ENCODE data around the gene ZNF609.

The ZNF609 gene

GRCh38 chr15:64452988-64453688, 7.2 kb upstream of the ZNF609 start:
- H3K56ac ChIP-seq (ENCODE audit: low read length), result no peak overlapping the region
- no peak overlapping the region for H2AK5ac ChIP-seq (ENCODE audit: low read length)
- H3K18ac ChIP-seq (ENCODE audit: low read length), result no peak overlapping the region
- no peaks in the 10 kb centered on the region for H3K79me1 ChIP-seq (ENCODE audit: low read length)
- no peak overlapping the region for H4K5ac ChIP-seq (ENCODE audit: low read length)
- H2BK120ac ChIP-seq (ENCODE audit: low read depth, low read length), result no peak overlapping the region
- no peak for DNase-seq
- no peak overlapping the region for H3K23ac ChIP-seq (ENCODE audit: low read length)
- no peaks in the 10 kb centered on the region for H3K79me2 ChIP-seq (ENCODE audit: control insufficient read depth, insufficient read depth, low read length)
- H4K8ac ChIP-seq (ENCODE audit: low read depth, low read length), result no peak overlapping the region
- no peak overlapping the region for H3K4me3 ChIP-seq (ENCODE audit: low read length)
- no peaks in the 10 kb centered on the region for H3K27me3 ChIP-seq (ENCODE audit: insufficient read depth, low read length, poor library complexity)
- H3K4ac ChIP-seq (ENCODE audit: low read depth, low read length), result no peak overlapping the region
- peaks cover 4% of the 10 kb centered on the region for H3K4me1 ChIP-seq (ENCODE audit: control insufficient read depth, low read depth, low read length)
- no peak overlapping the region for H2BK5ac ChIP-seq (ENCODE audit: low read length)
- WGBS (ENCODE audit: extremely low coverage, insufficient coverage, low lambda C conversion rate), result no CpG with 5 or more reads among the region's 6 CpGs
- H3K9ac ChIP-seq (ENCODE audit: low read length), result no peak overlapping the region
- H2BK15ac ChIP-seq (replicated peaks; ENCODE audit: low read depth), result no peak overlapping the region
- no peak overlapping the region for H3K4me2 ChIP-seq (ENCODE audit: low read length)
- no peaks in the 10 kb centered on the region for H3K36me3 ChIP-seq (ENCODE audit: control insufficient read depth, insufficient read depth, low read length)
- H3K27ac ChIP-seq (ENCODE audit: low read depth, low read length), result no peak overlapping the region

- H3K56ac ChIP-seq (ENCODE audit: low read length), result no peak overlapping the region
- H3K4me3 ChIP-seq (ENCODE audit: low read length), result no peak overlapping the region
- H3K36me3 ChIP-seq (ENCODE audit: control insufficient read depth, insufficient read depth, low read length), result no peaks in the 10 kb centered on the region
- H3K27ac ChIP-seq (ENCODE audit: low read depth, low read length), result no peak overlapping the region
- H2AK5ac ChIP-seq (ENCODE audit: low read length), result no peak overlapping the region
- no peak overlapping the region for H3K4ac ChIP-seq (ENCODE audit: low read depth, low read length)
- no peak overlapping the region for H2BK15ac ChIP-seq (replicated peaks; ENCODE audit: low read depth)
- no peak overlapping the region for H4K8ac ChIP-seq (ENCODE audit: low read depth, low read length)
- no peak for DNase-seq
- H3K18ac ChIP-seq (ENCODE audit: low read length), result peak overlapping the region; percentile 39
- no peak overlapping the region for H2BK120ac ChIP-seq (ENCODE audit: low read depth, low read length)
- no peak overlapping the region for H3K23ac ChIP-seq (ENCODE audit: low read length)
- no peak overlapping the region for H3K9ac ChIP-seq (ENCODE audit: low read length)
- no peak overlapping the region for H4K5ac ChIP-seq (ENCODE audit: low read length)
- H3K79me2 ChIP-seq (ENCODE audit: control insufficient read depth, insufficient read depth, low read length), result no peaks in the 10 kb centered on the region
- no peaks in the 10 kb centered on the region for H3K27me3 ChIP-seq (ENCODE audit: insufficient read depth, low read length, poor library complexity)
- H3K4me1 ChIP-seq (ENCODE audit: control insufficient read depth, low read depth, low read length), result peaks cover 4% of the 10 kb centered on the region
- H2BK5ac ChIP-seq (ENCODE audit: low read length), result no peak overlapping the region
- WGBS (ENCODE audit: extremely low coverage, insufficient coverage, low lambda C conversion rate), result no CpG with 5 or more reads among the region's 1 CpG
- no peaks in the 10 kb centered on the region for H3K79me1 ChIP-seq (ENCODE audit: low read length)
- H3K4me2 ChIP-seq (ENCODE audit: low read length), result no peak overlapping the region
These were observed 6.7 kb upstream of the ZNF609 start for GRCh38 chr15:64453689-64454037.

GRCh38 chr15:64454282-64454681, 6.1 kb upstream of the ZNF609 start:
- H3K4ac ChIP-seq (ENCODE audit: low read depth, low read length), result no peak overlapping the region
- no peak overlapping the region for H3K18ac ChIP-seq (ENCODE audit: low read length)
- no peak overlapping the region for H2BK5ac ChIP-seq (ENCODE audit: low read length)
- no peak overlapping the region for H2AK5ac ChIP-seq (ENCODE audit: low read length)
- peaks cover 4% of the 10 kb centered on the region for H3K4me1 ChIP-seq (ENCODE audit: control insufficient read depth, low read depth, low read length)
- no peak overlapping the region for H3K9ac ChIP-seq (ENCODE audit: low read length)
- no peak overlapping the region for H2BK120ac ChIP-seq (ENCODE audit: low read depth, low read length)
- no peak overlapping the region for H4K5ac ChIP-seq (ENCODE audit: low read length)
- H3K27ac ChIP-seq (ENCODE audit: low read depth, low read length), result no peak overlapping the region
- H3K27me3 ChIP-seq (ENCODE audit: insufficient read depth, low read length, poor library complexity), result no peaks in the 10 kb centered on the region
- H3K4me2 ChIP-seq (ENCODE audit: low read length), result no peak overlapping the region
- H2BK15ac ChIP-seq (replicated peaks; ENCODE audit: low read depth), result no peak overlapping the region
- H3K79me2 ChIP-seq (ENCODE audit: control insufficient read depth, insufficient read depth, low read length), result no peaks in the 10 kb centered on the region
- no peak overlapping the region for H3K23ac ChIP-seq (ENCODE audit: low read length)
- H4K8ac ChIP-seq (ENCODE audit: low read depth, low read length), result no peak overlapping the region
- H3K79me1 ChIP-seq (ENCODE audit: low read length), result no peaks in the 10 kb centered on the region
- H3K4me3 ChIP-seq (ENCODE audit: low read length), result no peak overlapping the region
- H3K56ac ChIP-seq (ENCODE audit: low read length), result no peak overlapping the region
- no peaks in the 10 kb centered on the region for H3K36me3 ChIP-seq (ENCODE audit: control insufficient read depth, insufficient read depth, low read length)
- peak; percentile 65 for DNase-seq

- Histone ChIP-seq H3K4me3 (ENCODE audit: low read length) (no peak overlapping the region), H3K18ac (ENCODE audit: low read length) (no peak overlapping the region), H3K4ac (ENCODE audit: low read depth, low read length) (no peak overlapping the region), H4K8ac (ENCODE audit: low read depth, low read length) (no peak overlapping the region), H3K79me2 (ENCODE audit: control insufficient read depth, insufficient read depth, low read length) (no peaks in the 10 kb centered on the region), H3K4me2 (ENCODE audit: low read length) (no peak overlapping the region), H3K56ac (ENCODE audit: low read length) (no peak overlapping the region), H2BK5ac (ENCODE audit: low read length) (no peak overlapping the region), H2AK5ac (ENCODE audit: low read length) (no peak overlapping the region), H3K23ac (ENCODE audit: low read length) (no peak overlapping the region), H3K9ac (ENCODE audit: low read length) (no peak overlapping the region), H2BK120ac (ENCODE audit: low read depth, low read length) (no peak overlapping the region), H4K5ac (ENCODE audit: low read length) (no peak overlapping the region), H3K27ac (ENCODE audit: low read depth, low read length) (no peak overlapping the region), H3K79me1 (ENCODE audit: low read length) (no peaks in the 10 kb centered on the region), H3K36me3 (ENCODE audit: control insufficient read depth, insufficient read depth, low read length) (no peaks in the 10 kb centered on the region), H3K27me3 (ENCODE audit: insufficient read depth, low read length, poor library complexity) (no peaks in the 10 kb centered on the region), H3K4me1 (ENCODE audit: control insufficient read depth, low read depth, low read length) (peaks cover 7% of the 10 kb centered on the region), H2BK15ac (replicated peaks; ENCODE audit: low read depth) (no peak overlapping the region)
- no peak for DNase-seq
- WGBS (ENCODE audit: extremely low coverage, insufficient coverage, low lambda C conversion rate), result no CpG with 5 or more reads among the region's 3 CpGs
These were observed 4.4 kb upstream of the ZNF609 start for GRCh38 chr15:64455961-64456371.

- H3K79me1 ChIP-seq (ENCODE audit: low read length), result no peaks in the 10 kb centered on the region
- peaks cover 4% of the 10 kb centered on the region for H3K79me2 ChIP-seq (ENCODE audit: control insufficient read depth, insufficient read depth, low read length)
- H3K27ac ChIP-seq (ENCODE audit: low read depth, low read length), result no peak overlapping the region
- H3K4me3 ChIP-seq (ENCODE audit: low read length), result no peak overlapping the region
- peaks cover 7% of the 10 kb centered on the region for H3K4me1 ChIP-seq (ENCODE audit: control insufficient read depth, low read depth, low read length)
- no peak overlapping the region for H3K18ac ChIP-seq (ENCODE audit: low read length)
- no peak overlapping the region for H4K8ac ChIP-seq (ENCODE audit: low read depth, low read length)
- DNase-seq, result no peak
- H2AK5ac ChIP-seq (ENCODE audit: low read length), result no peak overlapping the region
- no peaks in the 10 kb centered on the region for H3K27me3 ChIP-seq (ENCODE audit: insufficient read depth, low read length, poor library complexity)
- H3K56ac ChIP-seq (ENCODE audit: low read length), result no peak overlapping the region
- H3K4ac ChIP-seq (ENCODE audit: low read depth, low read length), result no peak overlapping the region
- no peak overlapping the region for H2BK5ac ChIP-seq (ENCODE audit: low read length)
- WGBS (ENCODE audit: extremely low coverage, insufficient coverage, low lambda C conversion rate), result no CpG with 5 or more reads among the region's 1 CpG
- no peak overlapping the region for H2BK15ac ChIP-seq (replicated peaks; ENCODE audit: low read depth)
- H2BK120ac ChIP-seq (ENCODE audit: low read depth, low read length), result no peak overlapping the region
- no peak overlapping the region for H3K4me2 ChIP-seq (ENCODE audit: low read length)
- no peak overlapping the region for H3K23ac ChIP-seq (ENCODE audit: low read length)
- no peaks in the 10 kb centered on the region for H3K36me3 ChIP-seq (ENCODE audit: control insufficient read depth, insufficient read depth, low read length)
- no peak overlapping the region for H3K9ac ChIP-seq (ENCODE audit: low read length)
- no peak overlapping the region for H4K5ac ChIP-seq (ENCODE audit: low read length)
These were observed 3.7 kb upstream of the ZNF609 start for GRCh38 chr15:64456634-64457108.

Measured in mesendoderm (in vitro differentiated cells).